Stimulated activated naive B cell treated with anti-CD40 and anti-IgM and Interleukin-4, amounts not matched to agents 10 μg/mL and 1 μg/mL and 100 μg/mL, for 72 hours (primary cell): ENCODE results near the gene OPCML.

ENCODE experiments used
- ATAC-seq, 2 donors: fragments of 150-1000 bp; cut with Tn5 transposase; replicated peaks; 2 replicates each; pipeline ENCODE4 v1.10.0; 2021; ENCODE audit warnings: moderate library complexity in 1 of 2
- DNase-seq: peaks from one replicate; pipeline ENCODE4 v3.0.0; 2021
- H3K27ac Mint-ChIP-seq: one replicate; pipeline ENCODE4 v1.8.0; 2022; ENCODE audit warnings: mild to moderate bottlenecking, mixed read lengths
- H3K27me3 Mint-ChIP-seq, 2 donors: one replicate each; pipeline ENCODE4 v1.8.0; 2022; ENCODE audit warnings: mixed read lengths in 2 of 2
- H3K36me3 Mint-ChIP-seq, 2 donors: one replicate each; pipeline ENCODE4 v1.8.0; 2022; ENCODE audit warnings: mixed read lengths in 2 of 2, mild to moderate bottlenecking in 1 of 2
- H3K4me1 Mint-ChIP-seq, 2 donors: one replicate each; pipeline ENCODE4 v1.8.0; 2022; ENCODE audit warnings: mixed read lengths in 2 of 2, mild to moderate bottlenecking in 1 of 2
- H3K4me3 Mint-ChIP-seq, 2 donors: one replicate each; pipeline ENCODE4 v1.8.0; 2022; ENCODE audit warnings: mild to moderate bottlenecking in 2 of 2, mixed read lengths in 2 of 2, moderate library complexity in 1 of 2
- H3K9me3 Mint-ChIP-seq, 2 donors: one replicate each; pipeline ENCODE4 v1.8.0; 2022; ENCODE audit warnings: mixed read lengths in 2 of 2, mild to moderate bottlenecking in 1 of 2

Gene OPCML

GRCh38 chr11:133235381-133235780 is 296.9 kb downstream of the OPCML start:
- Mint-ChIP-seq H3K36me3 (peaks cover 0 to 3% of the 10 kb centered on the region in 2 donors), H3K27ac (no peak overlapping the region), H3K9me3 (peaks cover 3 to 8% of the 10 kb centered on the region in 2 donors), H3K4me3 (no peak overlapping the region), H3K4me1 (no peaks in the 10 kb centered on the region), H3K27me3 (peaks cover 4 to 7% of the 10 kb centered on the region in 2 donors)
- ATAC-seq (no peak), DNase-seq (no peak)

- no peak for ATAC-seq
- peaks cover 4 to 7% of the 10 kb centered on the region in 2 donors for H3K27me3 Mint-ChIP-seq
- H3K36me3 Mint-ChIP-seq, result peaks cover 0 to 3% of the 10 kb centered on the region in 2 donors
- H3K9me3 Mint-ChIP-seq, result peaks cover 3 to 8% of the 10 kb centered on the region in 2 donors
- H3K4me1 Mint-ChIP-seq, result no peaks in the 10 kb centered on the region
- H3K4me3 Mint-ChIP-seq, result no peak overlapping the region
- H3K27ac Mint-ChIP-seq, result no peak overlapping the region
- no peak for DNase-seq
Observed at GRCh38 chr11:133234883-133235282, 297.4 kb downstream of the OPCML start.

- Mint-ChIP-seq H3K4me1 (no peaks in the 10 kb centered on the region), H3K4me3 (no peak overlapping the region)
- DNase-seq, result no peak
Observed at GRCh38 chr11:133232665-133233064, 299.6 kb downstream of the OPCML start.

GRCh38 chr11:133230431-133230830 is 301.9 kb downstream of the OPCML start:
- Mint-ChIP-seq H3K4me3 (no peak overlapping the region), H3K27ac (no peak overlapping the region), H3K9me3 (peaks cover 3 to 8% of the 10 kb centered on the region in 2 donors), H3K36me3 (peaks cover 0 to 3% of the 10 kb centered on the region in 2 donors), H3K4me1 (no peaks in the 10 kb centered on the region), H3K27me3 (peaks cover 11 to 13% of the 10 kb centered on the region in 2 donors)
- no peak for ATAC-seq
- DNase-seq, result no peak

More at GRCh38 chr11:133232665-133233064, 299.6 kb downstream of the OPCML start:
- ATAC-seq, result no peak
- H3K36me3 Mint-ChIP-seq, result peaks cover 0 to 3% of the 10 kb centered on the region in 2 donors
- peaks cover 3 to 8% of the 10 kb centered on the region in 2 donors for H3K9me3 Mint-ChIP-seq
- H3K27me3 Mint-ChIP-seq, result peaks cover 8 to 13% of the 10 kb centered on the region in 2 donors
- no peak overlapping the region for H3K27ac Mint-ChIP-seq

DNA sequence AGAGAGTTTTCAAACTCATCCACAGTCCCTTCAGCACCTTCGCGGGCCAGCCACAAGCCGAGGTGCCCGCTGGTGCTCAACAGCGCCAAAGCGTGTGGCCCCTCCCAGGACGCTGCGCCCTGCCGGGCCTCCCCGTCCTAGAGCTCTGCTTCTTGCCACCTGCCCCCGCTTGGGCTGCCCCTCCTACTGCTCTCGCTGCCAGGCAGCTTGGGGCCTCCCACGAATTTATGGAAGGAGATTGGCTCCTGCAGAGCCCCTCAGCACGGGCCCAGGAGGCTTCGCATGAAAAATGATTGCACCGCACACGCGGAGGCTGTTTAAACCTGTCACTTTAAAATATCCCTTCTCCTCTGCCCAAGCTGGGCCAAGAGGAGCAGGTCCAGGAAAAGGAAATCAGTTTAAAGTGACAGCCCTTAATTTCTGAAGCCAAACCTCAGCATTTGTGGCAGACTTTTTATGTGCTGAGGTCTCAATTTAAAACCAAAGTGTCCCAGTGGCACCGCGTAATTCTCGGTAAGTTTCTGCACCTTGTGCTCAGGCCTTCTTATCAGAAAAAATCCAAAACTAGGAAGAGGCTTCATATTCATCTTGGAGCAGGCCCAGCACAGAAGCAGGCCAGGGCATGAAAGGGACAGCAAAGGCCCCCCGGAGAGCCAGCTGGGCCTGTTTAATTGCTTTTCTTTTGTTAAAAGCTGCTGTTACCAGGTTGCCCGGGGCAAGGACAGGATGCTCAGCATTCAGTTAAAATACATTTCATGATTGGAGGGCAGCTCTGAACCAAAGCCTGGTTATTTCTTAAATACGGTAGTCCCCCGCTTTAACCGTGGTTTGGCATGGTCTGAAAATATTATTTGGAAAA is 303.6 kb downstream of the OPCML start:
- ATAC-seq, result no peak

DNA sequence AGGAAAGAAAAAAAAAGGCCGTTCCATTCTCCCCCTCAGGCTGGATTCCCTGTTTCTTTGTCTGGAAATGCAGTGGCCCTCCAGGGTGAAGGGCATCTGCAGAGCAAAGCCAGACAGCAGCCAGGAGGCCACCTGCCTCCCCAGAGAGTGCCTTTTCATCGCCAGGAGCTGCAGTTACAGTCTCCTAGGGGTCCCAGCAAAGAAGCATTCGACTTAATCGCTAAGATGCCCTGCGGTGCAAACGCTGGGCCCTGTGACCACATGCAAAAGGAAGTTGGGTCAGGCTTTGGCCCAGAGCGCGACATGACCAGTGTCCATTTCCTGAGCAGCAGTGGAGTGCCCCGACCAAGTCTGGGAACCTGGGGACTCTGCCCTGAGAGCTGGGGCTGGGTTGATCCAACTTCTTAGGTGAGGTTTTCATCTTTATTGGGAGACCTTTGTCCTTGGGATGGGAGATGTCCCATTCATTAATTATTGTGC is 304.6 kb downstream of the OPCML start:
- DNase-seq, result no peak
- peaks cover 11 to 13% of the 10 kb centered on the region in 2 donors for H3K27me3 Mint-ChIP-seq
- no peak overlapping the region for H3K27ac Mint-ChIP-seq
- peaks cover 0 to 3% of the 10 kb centered on the region in 2 donors for H3K9me3 Mint-ChIP-seq
- no peaks in the 10 kb centered on the region for H3K36me3 Mint-ChIP-seq
- H3K4me3 Mint-ChIP-seq, result no peak overlapping the region
- ATAC-seq, result no peak
- H3K4me1 Mint-ChIP-seq, result no peaks in the 10 kb centered on the region

More for the DNA sequence above, 303.6 kb downstream of the OPCML start:
- H3K4me3 Mint-ChIP-seq, result no peak overlapping the region
- no peak overlapping the region for H3K27ac Mint-ChIP-seq
- no peaks in the 10 kb centered on the region for H3K4me1 Mint-ChIP-seq
- H3K36me3 Mint-ChIP-seq, result peaks cover 0 to 1% of the 10 kb centered on the region in 2 donors
- H3K27me3 Mint-ChIP-seq, result peaks cover 11 to 13% of the 10 kb centered on the region in 2 donors
- no peak for DNase-seq
- H3K9me3 Mint-ChIP-seq, result peaks cover 2 to 6% of the 10 kb centered on the region in 2 donors

- Mint-ChIP-seq H3K36me3 (no peaks in the 10 kb centered on the region), H3K4me1 (no peaks in the 10 kb centered on the region), H3K27ac (no peak overlapping the region), H3K27me3 (peaks cover 4 to 6% of the 10 kb centered on the region in 2 donors), H3K9me3 (no peaks in the 10 kb centered on the region), H3K4me3 (no peak overlapping the region)
- ATAC-seq, result no peak
- no peak for DNase-seq
Observed at GRCh38 chr11:133224271-133224670, 308.0 kb downstream of the OPCML start.

- H3K27me3 Mint-ChIP-seq, result peaks cover 6 to 9% of the 10 kb centered on the region in 2 donors
- ATAC-seq (no peak), DNase-seq (no peak)
- H3K27ac Mint-ChIP-seq, result no peak overlapping the region
- no peak overlapping the region for H3K4me3 Mint-ChIP-seq
- H3K9me3 Mint-ChIP-seq, result no peaks in the 10 kb centered on the region
- no peaks in the 10 kb centered on the region for H3K36me3 Mint-ChIP-seq
- H3K4me1 Mint-ChIP-seq, result no peaks in the 10 kb centered on the region
Observed at GRCh38 chr11:133222425-133223330, 309.6 kb downstream of the OPCML start.

DNA sequence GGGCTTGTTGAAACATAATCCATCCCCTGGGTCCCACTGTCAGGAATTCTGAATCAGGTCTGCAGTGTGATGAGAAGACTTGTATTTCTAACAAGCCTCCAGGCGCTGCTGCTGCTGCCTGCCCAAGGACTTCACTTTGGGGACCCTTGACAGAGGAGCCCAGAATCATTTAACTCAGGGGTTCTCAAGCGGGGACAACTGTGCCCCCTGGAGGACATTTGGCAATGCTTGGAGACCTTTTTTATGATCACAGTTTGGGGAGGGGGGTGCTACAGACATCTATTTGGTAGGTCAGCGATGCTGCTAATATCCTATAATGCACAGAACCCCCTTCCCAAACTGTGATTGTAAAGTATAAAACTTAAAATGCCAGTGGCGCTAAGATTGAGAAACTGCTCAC is 312.8 kb downstream of the OPCML start:
- Mint-ChIP-seq H3K9me3 (peaks cover 0 to 1% of the 10 kb centered on the region in 2 donors), H3K27me3 (peaks cover 10 to 13% of the 10 kb centered on the region in 2 donors), H3K4me3 (no peak overlapping the region), H3K36me3 (no peaks in the 10 kb centered on the region), H3K27ac (no peak overlapping the region), H3K4me1 (no peaks in the 10 kb centered on the region)
- DNase-seq (no peak), ATAC-seq (no peak)

GRCh38 chr11:133216813-133217212 is 315.5 kb downstream of the OPCML start:
- no peaks in the 10 kb centered on the region for H3K4me1 Mint-ChIP-seq
- H3K27me3 Mint-ChIP-seq, result peaks cover 10 to 13% of the 10 kb centered on the region in 2 donors
- H3K27ac Mint-ChIP-seq, result no peak overlapping the region
- H3K9me3 Mint-ChIP-seq, result peaks cover 0 to 1% of the 10 kb centered on the region in 2 donors
- H3K4me3 Mint-ChIP-seq, result no peak overlapping the region
- DNase-seq, result no peak
- no peak for ATAC-seq
- H3K36me3 Mint-ChIP-seq, result no peaks in the 10 kb centered on the region

GRCh38 chr11:133215596-133216230 is 316.6 kb downstream of the OPCML start:
- no peak for ATAC-seq
- H3K4me1 Mint-ChIP-seq, result no peaks in the 10 kb centered on the region
- no peaks in the 10 kb centered on the region for H3K36me3 Mint-ChIP-seq
- peaks cover 10 to 13% of the 10 kb centered on the region in 2 donors for H3K27me3 Mint-ChIP-seq
- H3K9me3 Mint-ChIP-seq, result peaks cover 0 to 1% of the 10 kb centered on the region in 2 donors
- no peak overlapping the region for H3K27ac Mint-ChIP-seq
- no peak for DNase-seq
- no peak overlapping the region for H3K4me3 Mint-ChIP-seq

DNA sequence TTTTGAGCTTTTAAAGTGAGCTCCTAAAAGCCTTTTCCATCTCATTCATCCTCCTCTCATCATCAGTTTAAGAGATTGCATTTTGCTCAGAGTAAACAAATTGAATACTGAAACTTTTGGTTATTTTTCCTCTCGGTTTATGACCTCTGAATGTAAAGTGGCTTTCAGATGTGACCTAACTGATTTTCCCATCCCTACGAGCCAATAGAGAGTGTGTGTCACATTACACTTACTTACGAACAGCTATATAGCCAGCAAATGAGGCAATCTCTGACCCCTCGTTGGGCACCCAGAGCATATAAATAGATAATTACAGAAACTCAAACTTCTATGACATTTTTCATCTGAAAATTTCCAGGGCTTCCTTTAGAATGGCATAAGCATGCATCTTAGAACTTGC is 317.7 kb downstream of the OPCML start:
- peaks cover 10 to 13% of the 10 kb centered on the region in 2 donors for H3K27me3 Mint-ChIP-seq
- peaks cover 0 to 1% of the 10 kb centered on the region in 2 donors for H3K9me3 Mint-ChIP-seq
- no peaks in the 10 kb centered on the region for H3K4me1 Mint-ChIP-seq
- DNase-seq, result no peak
- H3K27ac Mint-ChIP-seq, result no peak overlapping the region
- no peak for ATAC-seq
- no peaks in the 10 kb centered on the region for H3K36me3 Mint-ChIP-seq
- no peak overlapping the region for H3K4me3 Mint-ChIP-seq

DNA sequence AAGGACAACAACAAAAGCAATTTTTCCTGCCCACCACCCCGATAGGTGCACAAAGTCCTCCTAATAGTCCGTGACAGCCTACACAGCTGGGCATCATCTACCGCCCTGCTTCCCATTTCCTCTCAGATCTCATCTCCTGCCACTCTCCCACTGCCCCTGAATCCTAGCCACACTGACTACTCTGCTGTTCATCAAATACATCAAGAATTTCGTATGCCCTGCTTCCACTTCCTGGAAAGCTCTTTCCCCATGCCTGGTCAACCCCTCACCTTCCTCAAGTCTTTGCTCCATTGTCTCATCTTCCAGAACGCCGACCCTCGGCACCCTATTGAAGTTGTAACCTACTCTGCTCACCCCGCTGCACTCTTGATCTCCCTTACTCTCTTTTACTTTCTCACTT is 320.1 kb downstream of the OPCML start:
- no peak overlapping the region for H3K4me3 Mint-ChIP-seq
- H3K36me3 Mint-ChIP-seq, result no peaks in the 10 kb centered on the region
- no peaks in the 10 kb centered on the region for H3K4me1 Mint-ChIP-seq
- H3K9me3 Mint-ChIP-seq, result no peaks in the 10 kb centered on the region
- no peak for ATAC-seq
- no peak for DNase-seq
- H3K27me3 Mint-ChIP-seq, result peaks cover under 1 to 2% of the 10 kb centered on the region in 2 donors
- no peak overlapping the region for H3K27ac Mint-ChIP-seq

- ATAC-seq, result no peak
- H3K36me3 Mint-ChIP-seq, result no peaks in the 10 kb centered on the region
- H3K27ac Mint-ChIP-seq, result no peak overlapping the region
- H3K4me1 Mint-ChIP-seq, result no peaks in the 10 kb centered on the region
- no peaks in the 10 kb centered on the region for H3K27me3 Mint-ChIP-seq
- H3K9me3 Mint-ChIP-seq, result no peaks in the 10 kb centered on the region
- no peak overlapping the region for H3K4me3 Mint-ChIP-seq
- no peak for DNase-seq
Observed at GRCh38 chr11:133207995-133208394, 324.3 kb downstream of the OPCML start.
